SU-DHL-6 (cell line): ENCODE data around the gene CCDC187.

ENCODE experiments used
- H2AFZ ChIP-seq: fragments of 200-600 bp; sonication (generic); 2 replicates; pipeline ENCODE4 v1.6.1; 2014; ENCODE audit warnings: low read depth, mild to moderate bottlenecking, moderate library complexity, mixed read lengths, antibody characterized with exemption, low read length; ENCODE audit not compliant: severe bottlenecking
- H3F3A ChIP-seq: fragments of 200-600 bp; shearing (Covaris generic); 2 replicates; pipeline ENCODE4 v1.6.0; 2016; ENCODE audit warnings: antibody characterized with exemption, mild to moderate bottlenecking; ENCODE audit not compliant: insufficient read depth
- H3K27ac ChIP-seq: fragments of 200-600 bp; sonication (generic); 2 replicates; pipeline ENCODE4 v1.5.1; 2016; ENCODE audit warnings: low read depth, mild to moderate bottlenecking, low read length, moderate library complexity, mixed read lengths
- H3K27me3 ChIP-seq: fragments of 200-600 bp; sonication (generic), shearing (Covaris generic); 2 replicates; pipeline ENCODE4 v1.6.0; 2014; ENCODE audit warnings: mild to moderate bottlenecking, low read length
- H3K36me3 ChIP-seq: fragments of 200-600 bp; sonication (generic); 2 replicates; pipeline ENCODE4 v1.6.1; 2014; ENCODE audit warnings: mild to moderate bottlenecking, low read length, mixed read lengths
- H3K4me2 ChIP-seq: fragments of 300-600, 200-600 bp; shearing (Covaris generic), sonication (generic); 2 replicates; pipeline ENCODE4 v1.6.0; 2014; ENCODE audit warnings: low read length, low read depth, mild to moderate bottlenecking; ENCODE audit not compliant: poor library complexity, severe bottlenecking
- H3K4me3 ChIP-seq: fragments of 200-600 bp; sonication (generic); 2 replicates; pipeline ENCODE4 v1.5.1; 2014; ENCODE audit warnings: antibody characterized with exemption, low read length, mild to moderate bottlenecking, mixed read lengths; ENCODE audit not compliant: insufficient read depth, poor library complexity, severe bottlenecking
- H3K79me2 ChIP-seq: fragments of 200-600 bp; sonication (generic); 2 replicates; pipeline ENCODE4 v1.6.1; 2014; ENCODE audit warnings: mild to moderate bottlenecking, low read length, moderate library complexity; ENCODE audit not compliant: insufficient read depth
- H3K9ac ChIP-seq: fragments of 200-600 bp; sonication (generic); 2 replicates; pipeline ENCODE4 v1.7.0; 2014; ENCODE audit warnings: mild to moderate bottlenecking, low read length
- H3K9me2 ChIP-seq: fragments of 200-600 bp; sonication (generic); replicated peaks from 2 replicates; pipeline ENCODE4 v1.6.1; 2014; ENCODE audit warnings: low read length; ENCODE audit not compliant: insufficient read depth
- H3K9me3 ChIP-seq: fragments of 200-600 bp; sonication (generic); 2 replicates; pipeline ENCODE4 v1.6.1; 2014; ENCODE audit warnings: low read length, mixed read lengths; ENCODE audit not compliant: insufficient read depth
- H4K20me1 ChIP-seq: fragments of 200-600 bp; sonication (generic); 2 replicates; pipeline ENCODE4 v1.6.1; 2014; ENCODE audit warnings: low read depth, mild to moderate bottlenecking, antibody characterized with exemption, low read length, moderate library complexity, mixed read lengths
- EZH2phosphoT487 ChIP-seq: fragments of 200-600 bp; sonication (generic), shearing (Covaris generic); conservative IDR thresholded peaks from 2 replicates; pipeline ENCODE4 v1.6.1; 2018; ENCODE audit warnings: mild to moderate bottlenecking, antibody characterized with exemption, low read length, moderate library complexity, mixed read lengths
- TF ChIP-seq, protein P1 (sequence below): fragments of 200-600 bp; sonication (generic); IDR thresholded peaks from one replicate; pipeline ENCODE4 v1.5.1; 2017; ENCODE audit warnings: antibody characterized with exemption, mild to moderate bottlenecking, low read length, moderate library complexity; ENCODE audit not compliant: insufficient read depth, poor library complexity, severe bottlenecking

CCDC187 gene

DNA sequence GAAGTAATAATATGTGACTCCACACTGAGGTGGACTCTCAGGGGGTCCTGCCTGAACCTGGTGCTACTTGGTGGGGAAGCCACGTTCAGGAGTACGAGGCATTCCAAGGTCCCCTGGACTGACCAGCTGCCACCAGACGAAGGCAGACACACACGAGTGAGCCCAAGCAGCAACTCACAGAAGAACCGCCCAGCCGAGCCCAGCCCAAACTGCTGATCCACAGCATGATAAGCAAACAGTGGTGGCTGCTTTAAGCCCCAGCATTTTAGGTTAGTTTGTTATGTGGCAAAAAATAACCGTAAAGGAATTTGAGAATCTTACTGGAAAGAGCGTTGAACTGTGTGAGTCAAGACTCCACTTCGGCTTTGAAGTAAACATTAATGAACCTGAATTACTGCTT is 90.2 kb downstream of the CCDC187 start:
- no peaks in the 10 kb centered on the region for H3K9me3 ChIP-seq
- no peak overlapping the region for H3K4me3 ChIP-seq
- H2AFZ ChIP-seq: no peak overlapping the region
- H4K20me1 ChIP-seq: no peaks in the 10 kb centered on the region
- H3K9ac ChIP-seq: no peak overlapping the region
- TF ChIP-seq EZH2phosphoT487: no peak
- TF ChIP-seq, protein P1, sequence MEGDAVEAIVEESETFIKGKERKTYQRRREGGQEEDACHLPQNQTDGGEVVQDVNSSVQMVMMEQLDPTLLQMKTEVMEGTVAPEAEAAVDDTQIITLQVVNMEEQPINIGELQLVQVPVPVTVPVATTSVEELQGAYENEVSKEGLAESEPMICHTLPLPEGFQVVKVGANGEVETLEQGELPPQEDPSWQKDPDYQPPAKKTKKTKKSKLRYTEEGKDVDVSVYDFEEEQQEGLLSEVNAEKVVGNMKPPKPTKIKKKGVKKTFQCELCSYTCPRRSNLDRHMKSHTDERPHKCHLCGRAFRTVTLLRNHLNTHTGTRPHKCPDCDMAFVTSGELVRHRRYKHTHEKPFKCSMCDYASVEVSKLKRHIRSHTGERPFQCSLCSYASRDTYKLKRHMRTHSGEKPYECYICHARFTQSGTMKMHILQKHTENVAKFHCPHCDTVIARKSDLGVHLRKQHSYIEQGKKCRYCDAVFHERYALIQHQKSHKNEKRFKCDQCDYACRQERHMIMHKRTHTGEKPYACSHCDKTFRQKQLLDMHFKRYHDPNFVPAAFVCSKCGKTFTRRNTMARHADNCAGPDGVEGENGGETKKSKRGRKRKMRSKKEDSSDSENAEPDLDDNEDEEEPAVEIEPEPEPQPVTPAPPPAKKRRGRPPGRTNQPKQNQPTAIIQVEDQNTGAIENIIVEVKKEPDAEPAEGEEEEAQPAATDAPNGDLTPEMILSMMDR: no peak
- H3K27ac ChIP-seq: no peak overlapping the region
- H3K4me2 ChIP-seq: no peak overlapping the region
- H3K9me2 ChIP-seq: no peaks in the 10 kb centered on the region
- H3F3A ChIP-seq: peaks cover 7% of the 10 kb centered on the region; the same call in 1 of the 2 replicates
- no peaks in the 10 kb centered on the region for H3K79me2 ChIP-seq
- H3K27me3 ChIP-seq: no peaks in the 10 kb centered on the region
- peaks cover 20% of the 10 kb centered on the region for H3K36me3 ChIP-seq

DNA sequence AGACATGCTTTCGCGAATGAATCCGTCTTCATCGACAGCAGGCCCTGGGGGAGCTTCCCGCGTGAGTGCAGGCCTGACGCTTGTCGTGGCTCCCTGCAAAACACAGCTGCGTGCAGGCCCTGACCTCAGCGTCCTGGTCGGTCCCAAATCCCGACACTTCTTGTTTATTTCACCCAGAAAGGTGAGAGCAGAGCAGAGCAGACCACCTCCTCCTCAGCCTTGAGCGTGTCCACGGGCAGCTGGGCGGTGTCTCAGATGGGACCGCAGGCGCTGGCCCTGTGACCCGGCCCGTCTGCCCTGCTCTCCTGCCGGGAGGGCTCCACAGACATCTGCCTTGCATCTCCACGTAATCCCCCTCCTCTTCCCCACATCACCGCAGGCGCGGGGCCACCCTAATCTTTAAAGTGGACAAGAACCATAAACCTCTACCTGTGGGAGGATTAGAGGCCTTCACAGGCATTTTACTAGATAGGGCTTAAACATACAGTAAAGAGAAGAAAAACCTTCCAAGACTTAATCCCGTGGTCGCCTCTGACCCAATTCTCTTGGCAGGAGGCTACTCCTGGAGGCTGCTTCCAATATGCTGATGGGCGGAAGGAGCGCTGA is 91.4 kb downstream of the CCDC187 start:
- Histone ChIP-seq H3K27me3 (no peaks in the 10 kb centered on the region), H3K27ac (peak overlapping the region; percentile 74), H4K20me1 (no peaks in the 10 kb centered on the region), H2AFZ (no peak overlapping the region), H3F3A (peaks cover 7% of the 10 kb centered on the region; the same call in 1 of the 2 replicates), H3K79me2 (no peaks in the 10 kb centered on the region), H3K4me3 (no peak overlapping the region), H3K4me2 (peak overlapping the region; percentile 18), H3K9me2 (no peaks in the 10 kb centered on the region), H3K9ac (peak overlapping the region; percentile 23), H3K36me3 (peaks cover 20% of the 10 kb centered on the region), H3K9me3 (no peaks in the 10 kb centered on the region)
- TF ChIP-seq, protein P1: no peak
- TF ChIP-seq EZH2phosphoT487: no peak

DNA sequence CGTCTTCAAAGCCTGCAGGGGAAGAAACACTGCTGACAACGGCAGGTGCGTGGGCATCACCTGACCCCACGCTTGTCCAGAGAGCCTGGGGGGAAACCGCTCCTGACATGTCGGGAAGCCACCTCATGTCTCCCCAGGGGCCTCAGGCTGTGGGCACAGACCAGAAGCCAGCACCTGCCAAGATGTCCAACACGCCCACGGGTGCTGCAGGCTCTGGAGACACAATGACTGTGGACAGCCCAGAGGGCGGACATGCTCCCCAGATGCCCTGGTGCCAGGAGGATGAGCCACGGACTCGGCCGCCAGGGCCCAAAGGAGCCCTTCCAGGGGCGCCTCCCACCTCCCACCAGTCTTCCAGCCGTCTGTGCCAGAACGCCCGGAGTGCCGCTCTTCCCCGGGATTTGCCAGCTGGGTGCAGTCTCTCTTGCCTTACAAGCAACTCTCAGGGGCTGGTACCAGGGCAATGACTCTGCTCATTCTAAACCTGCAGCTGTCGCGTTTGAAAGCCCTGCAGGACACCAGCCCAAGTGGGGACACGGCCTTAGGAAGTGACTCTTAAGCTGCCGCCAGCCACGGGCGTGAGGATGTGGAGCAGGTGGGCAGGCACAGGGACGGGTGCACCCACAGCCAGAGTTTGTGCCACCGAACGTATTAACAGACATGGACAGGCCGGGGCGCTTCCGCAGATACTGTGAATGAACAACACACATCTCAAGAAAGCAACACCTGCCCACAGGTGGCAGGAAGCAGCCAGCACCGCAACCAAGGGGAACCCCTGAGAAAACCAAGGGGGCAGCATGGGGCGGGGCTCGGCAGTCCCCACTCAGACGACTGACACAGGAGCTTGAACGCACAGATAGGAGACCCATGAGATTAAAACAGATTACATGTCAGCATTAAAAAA is 92.2 kb downstream of the CCDC187 start:
- no peaks in the 10 kb centered on the region for H3K79me2 ChIP-seq
- H3K9ac ChIP-seq: peak overlapping the region; percentile 23; the same call in 1 of the 2 replicates
- peak overlapping the region; percentile 18 for H3K4me2 ChIP-seq
- H3K9me2 ChIP-seq: no peaks in the 10 kb centered on the region
- no peaks in the 10 kb centered on the region for H3K27me3 ChIP-seq
- TF ChIP-seq, protein P1: no peak
- TF ChIP-seq EZH2phosphoT487: no peak
- peak overlapping the region; percentile 74 for H3K27ac ChIP-seq
- no peak overlapping the region for H2AFZ ChIP-seq
- H3F3A ChIP-seq: peaks cover 8% of the 10 kb centered on the region; the same call in 1 of the 2 replicates
- H4K20me1 ChIP-seq: no peaks in the 10 kb centered on the region; the same call in 1 of the 2 replicates
- peaks cover 22% of the 10 kb centered on the region for H3K36me3 ChIP-seq
- H3K9me3 ChIP-seq: no peaks in the 10 kb centered on the region
- no peak overlapping the region for H3K4me3 ChIP-seq
